ENCODE results near the gene HSPA1A. TPM values are rescaled to one million over a fixed set of nuclear protein-coding genes. Genes with fewer than 3 reads are reported as not detected.
A peak's percentile ranks its signal among the peaks of the same experiment; 100 is the strongest.

HSPA1A gene
- total RNA-seq, 4 donors from 2014 or later, result 170 to 304 (median 221) TPM

DNA sequence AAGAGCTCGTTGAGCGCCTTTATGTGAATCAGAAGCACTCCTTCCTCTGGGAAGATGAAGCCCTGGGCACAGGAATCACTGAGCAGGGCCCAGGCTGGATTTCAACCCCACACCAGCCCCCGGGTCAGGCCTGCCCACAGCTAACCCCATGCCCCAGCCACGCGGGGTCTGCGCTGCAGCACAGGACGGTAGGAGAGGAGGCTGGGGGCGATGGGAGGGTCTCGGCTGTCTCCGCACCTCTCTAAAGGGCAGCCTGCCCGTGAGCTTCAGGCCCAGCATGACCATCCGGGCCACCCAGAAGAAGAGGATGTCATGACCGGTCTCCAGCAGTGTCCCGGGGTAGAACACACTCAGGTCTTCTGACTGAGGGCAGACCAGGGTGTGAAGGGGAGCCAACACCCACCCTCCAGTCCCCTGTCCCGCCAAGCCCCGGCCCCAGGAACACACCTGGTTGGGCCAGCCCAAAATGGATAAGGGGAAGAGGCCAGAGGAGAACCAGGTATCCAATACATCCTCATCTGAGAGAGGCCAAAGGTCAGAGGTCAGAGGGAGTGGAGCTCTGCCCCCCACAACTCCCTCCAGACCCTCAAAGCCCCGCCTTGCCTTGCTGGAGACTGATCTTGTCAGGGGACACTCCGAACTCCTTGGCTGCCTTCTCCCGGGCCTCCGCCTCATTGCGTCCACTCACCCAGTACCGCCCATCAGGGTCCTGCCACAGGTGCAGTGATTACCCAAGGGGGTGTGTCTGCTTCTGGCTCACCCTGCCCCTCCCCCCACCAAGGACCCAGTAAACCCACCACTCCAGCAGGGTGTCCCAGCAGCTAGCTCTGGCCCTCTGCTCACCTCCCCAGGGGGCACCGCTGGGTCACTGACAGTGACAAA lies 33.9 kb upstream of the HSPA1A start:
- Histone ChIP-seq H3K4me1 (peaks cover 0 to 10% (median 9%) of the 10 kb centered on the region in 4 donors), H3K9me3 (no peaks in the 10 kb centered on the region), H3K36me3 (peaks cover 0 to 89% (median 29%) of the 10 kb centered on the region in 3 donors), H3K27me3 (no peaks in the 10 kb centered on the region), H3K4me3 (no peak overlapping the region), H3K27ac (no peak overlapping the region)
- TF ChIP-seq POLR2A (IDR thresholded peaks at IDR 0.05), result no peak
- 88 to 91% methylated on average over 15 to 16 of the region's 23 CpGs for WGBS, 2 donors
- DNase-seq (ENCODE audit: low spot score in 2 of 2), result no peak

DNA sequence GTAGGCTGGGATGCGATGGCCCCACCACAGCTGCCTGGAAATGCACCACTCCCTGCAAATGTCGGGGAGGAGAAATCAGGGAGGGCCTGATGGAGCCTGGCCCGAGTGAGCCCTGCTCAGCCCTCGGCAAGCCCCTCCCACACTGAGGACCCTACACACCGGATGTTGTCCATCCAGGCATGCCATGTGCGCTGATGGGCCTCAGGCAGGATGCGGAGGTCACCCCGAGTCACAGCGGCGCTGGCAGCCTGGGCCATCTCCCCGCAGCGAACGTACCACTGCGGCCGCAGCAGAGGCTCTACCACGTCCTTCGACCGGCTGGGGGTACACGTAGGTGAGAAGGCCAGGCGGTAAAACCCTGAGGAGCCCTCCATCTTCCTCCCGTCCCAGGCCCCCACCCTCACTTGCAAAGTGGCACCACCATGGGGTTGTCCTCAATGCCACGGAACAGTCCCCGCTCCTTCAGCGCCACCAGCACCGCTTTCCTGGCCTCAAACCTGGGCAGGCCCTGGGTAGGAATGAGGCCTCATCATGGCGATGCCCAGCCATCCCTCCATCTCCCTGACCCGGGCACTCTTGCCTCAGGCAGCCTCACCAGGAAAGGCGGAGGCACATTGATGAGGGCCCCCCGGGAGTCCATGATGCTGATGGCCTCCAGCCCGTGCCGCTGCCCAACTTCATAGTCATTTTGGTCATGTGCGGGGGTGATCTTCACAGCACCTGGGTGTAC lies 33.1 kb upstream of the HSPA1A start:
- DNase-seq (ENCODE audit: low spot score in 2 of 2), result no peak
- no peak overlapping the region for H3K27ac ChIP-seq
- TF ChIP-seq CTCF (IDR thresholded peaks at IDR 0.05) (no peak), POLR2A (IDR thresholded peaks at IDR 0.05) (no peak), EP300 (IDR thresholded peaks at IDR 0.05) (no peak)
- no peak overlapping the region for H3K4me3 ChIP-seq
- no peaks in the 10 kb centered on the region for H3K9me3 ChIP-seq
- 84 to 91% methylated on average over 29 to 31 of the region's 32 CpGs for WGBS, 2 donors
- peaks cover 0 to 93% (median 29%) of the 10 kb centered on the region in 3 donors for H3K36me3 ChIP-seq
- H3K27me3 ChIP-seq, result no peaks in the 10 kb centered on the region
- peaks cover 0 to 3% (median 2%) of the 10 kb centered on the region in 4 donors for H3K4me1 ChIP-seq

- no peaks in the 10 kb centered on the region for H3K27me3 ChIP-seq
- 88 to 94% methylated on average over 15 of the region's 15 CpGs for WGBS, 2 donors
- DNase-seq (ENCODE audit: low spot score in 2 of 2), result no peak
- H3K4me3 ChIP-seq, result no peak overlapping the region
- peaks cover 0 to 94% (median 23%) of the 10 kb centered on the region in 3 donors for H3K36me3 ChIP-seq
- no peaks in the 10 kb centered on the region for H3K4me1 ChIP-seq
- TF ChIP-seq EP300 (IDR thresholded peaks at IDR 0.05) (no peak), CTCF (IDR thresholded peaks at IDR 0.05) (no peak), POLR2A (IDR thresholded peaks at IDR 0.05) (no peak)
- no peaks in the 10 kb centered on the region for H3K9me3 ChIP-seq
- no peak overlapping the region for H3K27ac ChIP-seq
Observed at GRCh38 chr6:31784098-31784925, 31.0 kb upstream of the HSPA1A start.

DNA sequence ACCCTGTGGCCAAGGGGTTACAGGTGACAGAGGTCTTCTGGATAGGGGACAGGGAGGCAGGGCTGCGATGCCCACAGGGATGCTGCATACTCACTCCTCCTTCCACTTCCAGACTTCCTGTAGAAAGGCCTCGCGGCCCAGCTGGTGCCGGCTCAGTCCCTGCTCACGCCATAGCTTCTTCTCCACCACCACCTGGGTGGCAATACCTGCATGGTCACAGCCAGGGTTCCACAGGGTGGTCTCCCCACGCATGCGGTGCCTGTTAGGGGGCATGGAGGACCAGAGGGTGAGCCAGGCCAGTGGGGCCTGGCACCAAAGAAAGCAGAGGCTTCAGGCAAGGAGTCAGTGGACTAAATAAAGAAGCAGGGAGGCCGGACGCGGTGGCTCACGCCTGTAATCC lies 29.9 kb upstream of the HSPA1A start:
- DNase-seq (ENCODE audit: low spot score in 2 of 2), result no peak
- H3K4me1 ChIP-seq, result no peaks in the 10 kb centered on the region
- H3K27ac ChIP-seq, result no peak overlapping the region
- peaks cover 0 to 93% (median 14%) of the 10 kb centered on the region in 3 donors for H3K36me3 ChIP-seq
- WGBS, 2 donors, result 94 to 96% methylated on average over 11 of the region's 11 CpGs
- H3K4me3 ChIP-seq, result no peak overlapping the region
- no peaks in the 10 kb centered on the region for H3K27me3 ChIP-seq
- TF ChIP-seq EP300 (IDR thresholded peaks at IDR 0.05) (no peak), CTCF (IDR thresholded peaks at IDR 0.05) (no peak), POLR2A (IDR thresholded peaks at IDR 0.05) (no peak)
- H3K9me3 ChIP-seq, result no peaks in the 10 kb centered on the region

DNA sequence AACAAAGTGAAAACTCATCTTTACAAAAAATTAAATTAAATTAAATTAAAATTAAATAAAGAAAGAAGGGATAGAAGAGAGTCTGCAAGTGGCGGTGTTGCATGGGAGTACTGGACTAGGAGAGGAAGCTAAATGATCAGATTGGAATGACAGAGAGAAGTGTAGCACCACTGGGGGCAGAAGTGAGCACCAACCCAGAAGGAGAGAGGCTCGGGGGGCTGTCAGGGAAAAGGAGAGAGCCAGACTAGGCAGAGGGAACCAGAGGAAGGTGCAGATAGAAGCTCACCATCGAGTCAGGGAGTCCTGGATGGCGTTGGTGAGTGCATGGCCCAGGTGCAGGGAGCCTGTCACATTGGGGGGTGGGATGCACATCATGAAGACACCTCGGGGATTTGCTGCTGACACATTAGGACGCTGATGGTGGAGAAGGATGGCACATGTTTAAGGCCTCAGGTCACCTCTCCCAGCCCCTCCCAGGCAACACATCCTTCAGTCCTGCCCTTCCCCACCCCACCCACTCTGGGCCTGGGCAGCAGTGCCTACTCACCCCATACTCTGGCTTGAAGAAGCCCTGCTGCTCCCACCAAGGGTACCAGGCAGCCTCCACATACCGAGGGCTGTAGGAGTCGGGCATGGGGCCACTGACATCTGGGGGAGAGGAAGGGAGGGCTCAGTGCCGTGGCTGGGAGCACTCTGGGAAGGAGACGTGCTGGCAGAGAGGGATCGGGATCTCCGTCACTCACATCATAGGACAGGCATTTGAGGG lies 23.8 kb upstream of the HSPA1A start:
- no peak overlapping the region for H3K4me3 ChIP-seq
- H3K27me3 ChIP-seq, result no peaks in the 10 kb centered on the region
- no peaks in the 10 kb centered on the region for H3K9me3 ChIP-seq
- peaks cover 0 to 32% (median 11%) of the 10 kb centered on the region in 4 donors for H3K4me1 ChIP-seq
- peak in 1 of 2 donors; percentile 35 for DNase-seq (ENCODE audit: low spot score in 2 of 2)
- 59 to 60% methylated on average over 12 of the region's 12 CpGs for WGBS, 2 donors
- H3K36me3 ChIP-seq, result peaks cover 0 to 58% (median 0%) of the 10 kb centered on the region in 3 donors
- TF ChIP-seq POLR2A (IDR thresholded peaks at IDR 0.05), result no peak
- TF ChIP-seq EP300 (IDR thresholded peaks at IDR 0.05), result no peak
- TF ChIP-seq CTCF (IDR thresholded peaks at IDR 0.05), result peak; percentile 25 to 64 (median 40)
- H3K27ac ChIP-seq, result no peak overlapping the region
